Activated naive CD4-positive, alpha-beta T cell treated with anti-CD3 and anti-CD28 coated beads, Interleukin-2, amount 10 ng/mL, durations not matched to agents 7 days and 5 days (primary cell): Measurements from ENCODE around the gene MTHFD2.
"Not testable (repeated sequence)": the region's sequence is repeated elsewhere in the genome, so short reads cannot be mapped to it uniquely, and the experiment has no call there.

ENCODE experiments used
- CTCF ChIA-PET: fragments of 350-600 bp; sonication (Branson Sonifier 250); formaldehyde crosslinking; loops from one replicate; lab custom pipeline; 2021; ENCODE audit warnings: antibody characterized with exemption; lab: Charles Lee
- DNase-seq: peaks from one replicate; pipeline ENCODE4 v3.0.0-alpha.2; 2020
- H3K27ac Mint-ChIP-seq: one replicate; pipeline ENCODE4 v1.8.0; 2021; ENCODE audit warnings: mild to moderate bottlenecking, moderate library complexity, mixed read lengths
- H3K27me3 Mint-ChIP-seq: one replicate; pipeline ENCODE4 v1.8.0; 2021; ENCODE audit warnings: mild to moderate bottlenecking, mixed read lengths
- H3K36me3 Mint-ChIP-seq: one replicate; pipeline ENCODE4 v1.8.0; 2021; ENCODE audit warnings: mixed read lengths
- H3K4me1 Mint-ChIP-seq: one replicate; pipeline ENCODE4 v1.8.0; 2021; ENCODE audit warnings: mixed read lengths
- H3K4me3 Mint-ChIP-seq: one replicate; pipeline ENCODE4 v1.8.0; 2021; ENCODE audit warnings: mild to moderate bottlenecking, moderate library complexity, mixed read lengths
- H3K9me3 Mint-ChIP-seq: one replicate; pipeline ENCODE4 v1.8.0; 2021; ENCODE audit warnings: mixed read lengths

Gene MTHFD2

DNA sequence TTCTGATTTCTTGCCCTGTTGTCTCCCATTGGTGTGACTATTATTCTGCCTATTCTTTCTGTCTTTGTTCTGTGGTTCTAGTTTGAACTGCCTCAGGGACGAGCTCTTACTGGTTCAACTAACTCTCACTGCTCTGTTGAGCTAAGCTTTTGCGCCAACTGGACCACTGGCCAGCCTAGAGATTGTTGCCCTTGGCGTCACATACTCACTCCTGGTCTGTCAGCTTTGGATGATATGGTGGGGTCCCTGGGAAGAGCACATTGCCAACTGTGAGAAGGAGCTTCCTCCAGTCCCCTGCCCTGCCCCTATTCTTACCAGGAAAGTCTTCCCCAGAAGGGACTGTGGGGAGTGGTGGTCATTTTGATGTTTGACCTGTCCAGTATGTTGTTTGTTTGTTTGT is 6.0 kb downstream of the MTHFD2 start:
- no peak overlapping the region for H3K4me3 Mint-ChIP-seq
- H3K27me3 Mint-ChIP-seq = no peaks in the 10 kb centered on the region
- DNase-seq = no peak
- peaks cover 69% of the 10 kb centered on the region for H3K36me3 Mint-ChIP-seq
- peaks cover 84% of the 10 kb centered on the region for H3K4me1 Mint-ChIP-seq
- CTCF ChIA-PET = interaction anchor here (1.0 to 1.9 kb wide), 3 partner anchors 10 to 84 kb away, joined by 3 to 13 read pairs (median 3); partner anchors contain the start of gene MOB1A
- H3K27ac Mint-ChIP-seq = peak overlapping the region; percentile 98
- no peaks in the 10 kb centered on the region for H3K9me3 Mint-ChIP-seq

DNA sequence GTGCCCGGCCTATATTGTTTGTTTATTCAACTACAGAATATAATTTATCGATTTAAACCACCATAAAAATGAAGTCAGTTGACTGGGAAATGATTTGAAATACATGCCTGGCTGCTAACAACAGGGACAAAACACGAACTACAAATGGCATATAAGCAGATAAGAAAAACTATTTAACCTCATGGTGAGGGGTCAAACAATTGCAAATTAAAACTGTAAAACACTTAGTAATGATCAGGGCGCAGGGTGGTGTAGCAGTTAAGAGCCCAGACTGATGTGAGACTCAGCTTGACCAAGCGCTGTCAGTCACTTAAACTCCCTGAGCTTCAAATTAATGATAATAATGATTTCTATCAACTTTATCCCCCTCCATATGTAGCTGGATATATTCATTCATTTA is 6.7 kb downstream of the MTHFD2 start:
- Mint-ChIP-seq H3K9me3 (no peaks in the 10 kb centered on the region), H3K27ac (peak overlapping the region; percentile 98), H3K27me3 (no peaks in the 10 kb centered on the region), H3K36me3 (peaks cover 71% of the 10 kb centered on the region), H3K4me3 (peak overlapping the region; percentile 56), H3K4me1 (peaks cover 83% of the 10 kb centered on the region)
- DNase-seq = no peak
- CTCF ChIA-PET = interaction anchor here (1.0 to 1.9 kb wide), 4 partner anchors 26 to 85 kb away, joined by 3 to 13 read pairs (median 3); partner anchors contain the start of gene MOB1A

DNA sequence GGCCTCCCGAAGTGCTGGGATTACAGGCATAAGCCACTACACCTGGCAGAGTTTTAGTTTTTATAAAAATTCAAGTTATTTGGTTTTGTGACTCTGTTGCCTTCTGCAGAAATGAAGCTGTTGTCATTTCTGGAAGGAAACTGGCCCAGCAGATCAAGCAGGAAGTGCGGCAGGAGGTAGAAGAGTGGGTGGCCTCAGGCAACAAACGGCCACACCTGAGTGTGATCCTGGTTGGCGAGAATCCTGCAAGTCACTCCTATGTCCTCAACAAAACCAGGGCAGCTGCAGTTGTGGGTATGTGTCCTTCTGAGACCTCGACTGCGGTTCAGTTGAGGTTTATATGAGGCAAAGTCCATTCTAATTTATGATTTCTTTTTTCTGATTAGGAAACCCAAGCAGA is 7.2 kb downstream of the MTHFD2 start:
- Mint-ChIP-seq H3K36me3 (peaks cover 73% of the 10 kb centered on the region), H3K27me3 (no peaks in the 10 kb centered on the region), H3K4me1 (peaks cover 78% of the 10 kb centered on the region), H3K27ac (peak overlapping the region; percentile 98), H3K9me3 (no peaks in the 10 kb centered on the region), H3K4me3 (peak overlapping the region; percentile 56)
- CTCF ChIA-PET = interaction anchor here (1.0 to 1.9 kb wide), 3 partner anchors 27 to 54 kb away, joined by 3 to 13 read pairs (median 3); partner anchors contain the start of gene MOB1A
- peak; percentile 50 for DNase-seq

DNA sequence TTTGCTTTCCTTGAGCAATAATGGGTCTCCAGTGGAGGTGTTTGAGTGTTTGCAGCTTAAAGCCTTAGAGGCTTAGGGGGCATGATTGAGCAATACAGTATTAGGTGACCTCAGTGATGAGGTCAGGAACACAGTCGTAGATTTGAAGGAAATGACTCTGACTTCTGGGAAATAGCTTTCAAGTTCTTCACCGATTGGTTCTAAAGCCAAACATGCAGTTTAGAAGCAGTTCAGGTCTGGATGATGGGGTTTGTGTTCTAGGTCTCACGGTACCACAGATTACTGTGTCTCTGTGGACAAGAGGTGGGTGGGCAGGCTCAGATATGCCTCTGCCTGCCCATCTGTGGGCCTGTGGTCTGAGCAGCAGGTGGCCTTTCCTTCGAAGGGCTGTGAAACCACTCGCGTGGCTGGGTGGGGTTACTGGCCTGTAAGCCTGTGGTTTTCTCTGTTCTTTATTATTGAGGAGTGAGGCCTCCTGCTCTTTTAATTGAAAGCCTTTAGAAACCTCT is 7.8 kb downstream of the MTHFD2 start:
- Mint-ChIP-seq H3K27ac (peak overlapping the region; percentile 98), H3K4me1 (peaks cover 72% of the 10 kb centered on the region), H3K27me3 (no peaks in the 10 kb centered on the region), H3K36me3 (peaks cover 74% of the 10 kb centered on the region), H3K9me3 (no peaks in the 10 kb centered on the region), H3K4me3 (peak overlapping the region; percentile 56)
- peak; percentile 65 for DNase-seq
- CTCF ChIA-PET = interaction anchor here (1.0 to 1.9 kb wide), 3 partner anchors 27 to 55 kb away, joined by 3 to 13 read pairs (median 3); partner anchors contain the start of gene MOB1A

DNA sequence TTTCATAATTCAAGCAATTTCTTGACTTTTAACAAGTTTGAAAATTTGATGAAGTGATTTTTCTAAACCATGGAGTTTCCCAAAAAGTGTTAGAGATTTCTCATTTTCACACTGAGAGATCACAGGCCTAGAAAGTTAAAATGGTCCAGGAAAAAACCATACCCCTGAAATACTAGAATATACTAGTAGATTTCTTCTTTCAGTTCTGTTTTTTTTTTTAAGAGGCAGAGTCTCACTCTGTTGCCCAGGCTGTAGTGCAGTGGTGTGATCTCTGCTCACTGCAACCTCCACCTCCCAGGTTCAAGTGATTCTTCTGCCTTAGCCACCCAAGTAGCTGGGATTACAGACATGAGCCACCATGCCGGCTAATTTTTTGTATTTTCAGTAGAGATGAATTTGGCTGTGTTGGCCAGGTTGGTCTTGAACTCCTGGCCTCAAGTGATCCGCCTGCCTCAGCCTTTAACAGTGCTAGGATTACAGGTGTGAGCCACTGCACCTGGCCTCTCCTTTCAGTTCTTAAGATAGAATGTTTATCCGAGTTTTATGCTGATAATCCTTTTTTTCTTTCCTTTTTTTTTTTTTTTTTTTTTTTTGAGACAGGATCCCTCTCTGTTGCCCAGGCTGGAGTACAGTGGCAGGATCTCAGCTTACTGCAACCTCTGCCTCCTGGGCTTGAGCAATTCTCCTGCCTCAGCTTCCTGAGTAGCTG is 14.4 kb downstream of the MTHFD2 start:
- no peak for DNase-seq
- Mint-ChIP-seq H3K36me3 (peaks cover 57% of the 10 kb centered on the region), H3K4me3 (no peak overlapping the region), H3K9me3 (no peaks in the 10 kb centered on the region), H3K27ac (no peak overlapping the region), H3K4me1 (peaks cover 13% of the 10 kb centered on the region), H3K27me3 (no peaks in the 10 kb centered on the region)
- CTCF ChIA-PET = no interaction called here

DNA sequence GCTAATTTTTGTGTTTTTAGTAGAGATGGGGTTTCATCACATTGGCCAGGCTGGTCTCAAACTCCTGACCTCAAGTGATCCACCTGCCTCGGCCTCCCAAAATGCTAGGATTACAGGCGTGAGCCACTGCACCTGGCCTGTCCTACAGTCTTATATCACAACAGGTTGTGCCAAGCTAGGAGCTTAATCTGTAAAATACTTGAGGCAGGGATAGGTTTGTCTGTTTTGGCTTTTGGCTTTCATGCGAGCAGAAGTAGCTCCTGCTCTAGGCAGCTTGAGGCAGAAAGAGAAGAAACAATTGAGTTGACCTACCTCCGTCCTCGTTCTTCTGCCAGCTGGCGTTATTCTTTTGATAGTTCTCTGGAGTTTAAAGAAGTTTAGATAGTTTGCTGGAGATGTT is 17.4 kb downstream of the MTHFD2 start:
- H3K9me3 Mint-ChIP-seq, H3K4me3 Mint-ChIP-seq, DNase-seq, H3K27ac Mint-ChIP-seq, H3K4me1 Mint-ChIP-seq, H3K27me3 Mint-ChIP-seq: not testable (repeated sequence)
- peaks cover 41% of the 10 kb centered on the region for H3K36me3 Mint-ChIP-seq
- CTCF ChIA-PET = interaction anchor here (0.8 kb wide), 1 partner anchor 34 kb away, joined by 3 read pairs; no protein-coding TSS in a partner anchor

DNA sequence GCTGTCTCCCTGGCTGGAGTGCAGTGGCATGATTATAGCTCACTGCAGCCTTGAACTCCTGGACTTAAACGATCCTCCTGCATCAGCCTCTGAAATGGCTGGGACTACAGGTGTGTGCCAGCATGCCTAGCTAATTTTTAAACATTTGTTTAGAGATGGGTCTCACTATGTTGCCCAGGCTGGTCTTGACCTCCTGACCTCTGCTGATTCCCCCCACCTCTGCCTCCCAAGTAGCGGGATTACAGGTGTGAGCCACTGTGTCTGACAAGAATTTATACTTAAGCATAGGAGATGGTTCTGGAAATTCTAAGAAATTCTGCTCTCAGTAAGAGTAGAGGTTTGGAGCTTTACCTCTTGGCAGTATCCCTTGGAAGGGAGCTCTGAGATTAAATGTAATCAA is 18.2 kb downstream of the MTHFD2 start:
- H3K9me3 Mint-ChIP-seq = no peaks in the 10 kb centered on the region
- no peak overlapping the region for H3K4me3 Mint-ChIP-seq
- H3K27me3 Mint-ChIP-seq = no peaks in the 10 kb centered on the region
- no peaks in the 10 kb centered on the region for H3K4me1 Mint-ChIP-seq
- DNase-seq = no peak
- peaks cover 38% of the 10 kb centered on the region for H3K36me3 Mint-ChIP-seq
- no peak overlapping the region for H3K27ac Mint-ChIP-seq
- CTCF ChIA-PET = interaction anchor here (0.8 kb wide), 1 partner anchor 33 kb away, joined by 3 read pairs; no protein-coding TSS in a partner anchor

DNA sequence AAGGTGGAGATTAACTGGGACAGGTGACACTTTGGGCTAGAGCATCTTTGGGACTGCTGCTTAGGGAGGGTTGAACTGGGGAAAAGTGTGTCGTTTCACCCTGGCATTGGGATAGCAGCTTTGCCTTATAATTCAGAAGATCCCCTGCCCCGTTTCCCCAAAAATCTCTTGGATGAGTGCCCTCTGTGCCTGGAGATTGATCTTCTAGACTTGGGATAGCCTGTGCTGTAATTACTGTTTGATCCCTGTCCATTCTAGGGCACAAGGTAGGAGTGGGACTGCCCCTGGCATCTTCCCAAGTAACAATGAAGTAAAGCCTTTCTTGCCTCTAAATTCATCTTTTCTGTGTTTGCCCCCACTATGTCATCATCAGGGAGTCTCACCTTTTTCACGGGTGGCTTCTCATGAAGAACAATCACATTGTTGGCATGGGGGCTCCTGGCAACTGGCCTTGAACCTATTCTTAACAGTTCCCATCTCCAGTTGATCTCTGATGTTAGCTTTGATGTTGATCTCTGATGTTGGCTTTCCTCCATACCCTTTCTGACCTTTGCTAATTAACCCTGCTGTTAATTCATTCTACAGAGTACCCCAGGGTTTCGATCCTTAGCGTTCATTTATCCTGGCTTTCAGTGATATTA is 21.6 kb downstream of the MTHFD2 start:
- Mint-ChIP-seq H3K27ac (no peak overlapping the region), H3K27me3 (no peaks in the 10 kb centered on the region), H3K4me1 (peaks cover 3% of the 10 kb centered on the region), H3K36me3 (peaks cover 26% of the 10 kb centered on the region), H3K4me3 (no peak overlapping the region), H3K9me3 (no peaks in the 10 kb centered on the region)
- CTCF ChIA-PET = no interaction called here
- no peak for DNase-seq

DNA sequence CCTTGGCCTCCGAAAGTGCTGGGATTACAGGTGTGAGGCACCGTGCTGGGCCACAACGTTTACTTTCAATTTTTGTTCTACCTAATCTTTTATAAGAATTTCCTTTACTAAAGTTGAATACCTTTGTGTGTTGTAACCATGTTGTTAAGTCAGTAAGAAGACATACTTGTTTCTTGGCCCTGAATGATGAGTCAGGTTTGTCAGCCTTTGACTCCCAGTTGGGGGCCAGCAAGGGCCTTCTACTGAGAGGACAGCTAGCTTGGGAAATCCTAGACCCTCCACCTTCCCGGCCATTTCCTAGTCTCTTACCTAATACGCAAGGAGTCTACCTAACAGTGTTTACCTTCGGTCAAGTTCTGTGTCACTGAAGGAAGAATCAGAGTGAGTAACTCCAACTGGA is 22.7 kb downstream of the MTHFD2 start:
- DNase-seq = no peak
- H3K9me3 Mint-ChIP-seq = no peaks in the 10 kb centered on the region
- H3K4me3 Mint-ChIP-seq = no peak overlapping the region
- H3K27me3 Mint-ChIP-seq = no peaks in the 10 kb centered on the region
- H3K27ac Mint-ChIP-seq = no peak overlapping the region
- CTCF ChIA-PET = no interaction called here
- peaks cover 3% of the 10 kb centered on the region for H3K4me1 Mint-ChIP-seq
- H3K36me3 Mint-ChIP-seq = peaks cover 23% of the 10 kb centered on the region

DNA sequence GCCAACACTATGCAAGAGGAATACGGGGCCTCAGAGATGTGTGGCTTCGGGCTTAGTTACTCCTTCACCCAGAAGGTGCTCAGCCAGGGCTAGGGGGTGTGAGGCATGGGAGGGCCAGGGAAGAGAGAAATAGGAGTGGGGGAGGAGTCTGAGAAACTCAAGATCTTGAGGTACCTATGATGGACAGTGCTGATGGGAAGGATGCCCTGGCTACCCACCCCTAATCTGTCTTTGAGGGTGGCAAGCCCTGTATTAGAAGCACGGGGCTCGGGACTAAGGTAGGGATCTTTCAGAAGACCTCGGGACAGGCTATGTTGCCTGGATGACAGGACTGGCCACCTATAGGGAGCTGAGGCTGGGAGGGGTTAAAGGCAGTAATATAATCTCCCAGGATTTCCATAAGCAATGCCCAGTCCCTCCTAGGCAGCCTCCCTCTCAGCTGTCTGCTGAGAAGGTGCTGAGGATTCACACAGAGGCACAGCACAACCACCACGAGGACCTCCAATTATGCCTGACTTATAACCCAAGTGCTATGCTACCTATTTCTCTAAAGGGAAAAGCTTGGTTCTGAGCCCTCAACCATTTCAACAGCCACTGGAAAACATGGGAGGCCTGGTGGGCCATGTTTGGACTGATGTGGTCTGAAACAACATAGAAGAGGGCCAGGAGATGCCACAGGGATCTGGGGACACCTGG is 23.3 kb downstream of the MTHFD2 start:
- H3K4me3 Mint-ChIP-seq = no peak overlapping the region
- peaks cover 20% of the 10 kb centered on the region for H3K36me3 Mint-ChIP-seq
- no peak for DNase-seq
- H3K9me3 Mint-ChIP-seq = no peaks in the 10 kb centered on the region
- no peaks in the 10 kb centered on the region for H3K27me3 Mint-ChIP-seq
- peaks cover 3% of the 10 kb centered on the region for H3K4me1 Mint-ChIP-seq
- no peak overlapping the region for H3K27ac Mint-ChIP-seq
- CTCF ChIA-PET = no interaction called here

DNA sequence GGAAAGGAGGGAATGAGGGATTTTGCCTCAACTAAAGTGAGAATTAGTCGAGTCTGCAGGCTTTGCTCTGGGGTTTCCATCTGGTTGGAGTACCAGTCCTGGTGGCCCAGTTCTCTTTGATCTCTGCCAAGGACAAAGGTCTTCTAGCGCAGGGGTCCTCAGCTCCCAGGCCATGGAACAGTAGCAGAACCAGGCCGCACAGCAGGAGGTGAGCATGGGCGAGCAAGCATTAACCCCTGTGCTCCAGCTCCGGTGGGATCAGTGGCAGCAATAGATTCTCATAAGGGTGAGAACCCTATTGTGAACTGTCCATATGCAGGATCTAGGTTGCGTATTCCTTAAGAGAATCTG is 23.9 kb downstream of the MTHFD2 start:
- Mint-ChIP-seq H3K36me3 (peaks cover 17% of the 10 kb centered on the region), H3K9me3 (no peaks in the 10 kb centered on the region), H3K4me3 (no peak overlapping the region), H3K4me1 (peaks cover 3% of the 10 kb centered on the region), H3K27ac (no peak overlapping the region), H3K27me3 (no peaks in the 10 kb centered on the region)
- no peak for DNase-seq
- CTCF ChIA-PET = no interaction called here

DNA sequence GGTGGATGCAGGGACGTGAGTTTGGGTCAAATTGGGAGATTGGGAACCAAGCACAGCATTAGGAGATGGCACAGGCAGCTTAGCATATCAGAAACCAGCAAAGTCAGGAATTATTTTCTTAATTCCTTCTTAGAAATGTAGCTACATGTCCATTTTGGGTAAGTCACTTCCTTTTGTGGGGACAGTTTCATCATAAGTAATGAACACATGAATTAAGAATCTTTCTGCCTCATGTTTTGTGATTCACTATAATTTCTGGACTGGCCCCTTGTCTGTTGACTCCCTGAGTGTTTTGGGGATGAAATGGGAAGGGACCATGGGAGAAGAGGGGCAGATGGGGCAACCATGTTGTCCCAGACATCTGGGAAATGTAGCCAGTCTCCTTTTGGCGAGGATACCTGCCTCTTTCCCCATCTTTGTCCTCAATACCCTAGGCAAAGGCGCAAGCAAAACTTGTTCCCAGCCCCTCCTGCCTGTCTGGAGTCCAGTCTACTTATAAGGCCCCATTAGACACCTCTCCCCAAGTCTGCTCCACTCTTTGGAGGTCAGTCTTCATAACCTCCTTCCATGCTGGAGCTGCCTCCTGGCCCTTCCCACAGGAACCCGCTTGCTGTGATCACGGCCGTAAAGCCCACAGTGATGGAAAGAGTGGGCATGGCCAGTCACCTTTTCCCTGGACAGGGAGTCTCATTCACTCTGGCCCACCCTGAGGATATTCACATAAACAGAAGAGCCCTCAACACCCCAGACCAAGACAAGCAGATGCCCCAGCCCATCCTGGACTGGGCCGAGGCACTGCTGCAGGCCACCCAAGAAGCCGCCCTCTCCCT is 25.7 kb downstream of the MTHFD2 start:
- Mint-ChIP-seq H3K36me3 (peaks cover 11% of the 10 kb centered on the region), H3K4me1 (peaks cover 3% of the 10 kb centered on the region), H3K27me3 (no peaks in the 10 kb centered on the region), H3K4me3 (no peak overlapping the region), H3K27ac (no peak overlapping the region), H3K9me3 (no peaks in the 10 kb centered on the region)
- CTCF ChIA-PET = no interaction called here
- DNase-seq = no peak

DNA sequence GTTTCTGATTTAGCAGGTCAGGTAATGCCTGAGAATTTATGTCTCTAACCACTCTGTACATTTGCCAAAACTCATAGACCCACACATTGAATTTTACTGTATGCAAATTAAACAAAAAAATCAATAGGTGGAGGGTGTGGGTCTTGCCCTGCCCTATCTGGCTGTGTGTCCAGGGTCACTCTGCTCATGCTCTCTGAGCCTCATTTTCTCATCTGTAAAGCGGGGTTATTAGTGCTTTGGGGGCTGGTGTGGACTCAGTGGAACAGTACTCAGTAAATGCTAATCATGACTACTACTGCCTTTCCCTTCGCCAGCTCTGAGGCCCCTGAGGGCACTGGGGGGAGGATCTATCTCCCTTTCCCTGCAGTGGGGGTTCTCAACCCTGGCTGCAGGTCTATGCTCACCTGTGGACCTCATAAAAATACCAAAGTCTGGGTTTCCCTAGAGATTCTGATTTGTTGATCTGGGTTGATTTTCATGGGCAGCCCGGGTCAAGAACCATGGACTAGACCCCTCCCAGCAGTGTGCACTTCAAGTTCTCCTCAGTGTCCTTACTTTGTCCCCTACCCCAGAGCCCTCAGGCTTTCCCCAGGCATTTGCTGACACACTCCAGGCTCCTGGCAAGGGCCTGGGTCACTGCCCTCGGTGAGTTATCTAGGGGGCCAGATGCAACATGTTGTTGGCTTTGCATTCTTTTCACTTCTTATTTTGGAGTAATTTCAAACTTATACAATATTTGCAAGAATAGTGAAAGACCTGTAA is 27.5 kb downstream of the MTHFD2 start:
- CTCF ChIA-PET = no interaction called here
- Mint-ChIP-seq H3K27ac (no peak overlapping the region), H3K4me1 (peaks cover 3% of the 10 kb centered on the region), H3K36me3 (peaks cover 5% of the 10 kb centered on the region), H3K4me3 (no peak overlapping the region), H3K27me3 (no peaks in the 10 kb centered on the region), H3K9me3 (no peaks in the 10 kb centered on the region)
- no peak for DNase-seq
